Thyroid gland (tissue), 4 donors: ENCODE results near the gene PAEP.

Experiments used
- CTCF ChIP-seq, 6 experiments: fragments of 200-600 bp in 3 of 6; fragments of 450-650 bp in 3 of 6; sonication (generic) in 3 of 6; IDR thresholded peaks; one replicate each; pipeline ENCODE4 v1.5.1; 2016 to 2019; ENCODE audit warnings: antibody characterized with exemption in 6 of 6, mild to moderate bottlenecking in 2 of 6, inconsistent platforms in 1 of 6, moderate library complexity in 1 of 6
- POLR2A ChIP-seq, 2 donors: fragments of 450-650 bp; IDR thresholded peaks; one replicate each; pipeline ENCODE4 v1.6.1; 2017; ENCODE audit warnings: antibody characterized with exemption in 2 of 2, mild to moderate bottlenecking in 2 of 2, moderate library complexity in 1 of 2

GRCh38 chr9:135572233-135572632 is 10.7 kb downstream of the PAEP start:
- TF ChIP-seq CTCF (IDR thresholded peaks at IDR 0.05) = no peak
- no peak for TF ChIP-seq POLR2A (IDR thresholded peaks at IDR 0.05)
